Mesenchymal stem cell (in vitro differentiated cells and primary cell): ENCODE results near the gene GPR141.

Experiments used
- DNase-seq: peaks from one replicate; pipeline ENCODE4 v3.0.0-alpha.2; 2013
- H2AFZ ChIP-seq: one replicate; pipeline ENCODE4 v1.6.1; 2013; ENCODE audit warnings: low read depth, mild to moderate bottlenecking, control low read depth, inconsistent platforms, low read length, moderate library complexity
- H2AK5ac ChIP-seq: 2 replicates; pipeline ENCODE4 v1.6.1; 2013; ENCODE audit warnings: low read length, moderate library complexity, mild to moderate bottlenecking, inconsistent platforms; ENCODE audit not compliant: severe bottlenecking
- H2BK120ac ChIP-seq: one replicate; pipeline ENCODE4 v1.6.1; 2013; ENCODE audit warnings: low read depth, mild to moderate bottlenecking, inconsistent platforms, low read length, moderate library complexity
- H2BK12ac ChIP-seq, 2 experiments: one replicate each; pipeline ENCODE4 v1.6.1; 2013; ENCODE audit warnings: inconsistent platforms in 2 of 2, low read length in 2 of 2, mild to moderate bottlenecking in 2 of 2, moderate library complexity in 2 of 2, control low read depth in 1 of 2
- H2BK15ac ChIP-seq: one replicate; pipeline ENCODE4 v1.6.1; 2013; ENCODE audit warnings: mild to moderate bottlenecking, low read depth, inconsistent platforms; ENCODE audit not compliant: poor library complexity, severe bottlenecking
- H2BK5ac ChIP-seq: 2 replicates; pipeline ENCODE4 v1.6.1; 2013; ENCODE audit warnings: low read depth, mild to moderate bottlenecking, low read length, control low read depth, inconsistent platforms; ENCODE audit not compliant: poor library complexity, severe bottlenecking
- H3K14ac ChIP-seq, 2 experiments: one replicate each; pipeline ENCODE4 v1.6.1; 2013; ENCODE audit warnings: inconsistent platforms in 2 of 2, low read length in 2 of 2, control low read depth in 1 of 2, mild to moderate bottlenecking in 1 of 2, moderate library complexity in 1 of 2
- H3K18ac ChIP-seq, 2 experiments: one replicate each; pipeline ENCODE4 v1.6.1; 2013; ENCODE audit warnings: inconsistent platforms in 2 of 2, low read length in 2 of 2, control low read depth in 1 of 2, low read depth in 1 of 2, mild to moderate bottlenecking in 1 of 2
- H3K23ac ChIP-seq, 2 experiments: one replicate each; pipeline ENCODE4 v1.6.1; 2013; ENCODE audit warnings: inconsistent platforms in 2 of 2, low read length in 2 of 2, mild to moderate bottlenecking in 2 of 2, moderate library complexity in 2 of 2, control low read depth in 1 of 2
- H3K27ac ChIP-seq: 2 replicates; pipeline ENCODE4 v1.5.1; 2013; ENCODE audit warnings: mild to moderate bottlenecking, moderate library complexity, low read length, control low read depth, inconsistent platforms; ENCODE audit not compliant: poor library complexity, severe bottlenecking
- H3K27me3 ChIP-seq, 2 experiments: 2 replicates each; pipeline versions ENCODE4 v1.6.1 to v1.7.0; 2013; ENCODE audit warnings: low read length in 2 of 2, mild to moderate bottlenecking in 2 of 2, moderate library complexity in 2 of 2, control low read depth in 1 of 2, inconsistent platforms in 1 of 2; ENCODE audit not compliant: control insufficient read depth in 1 of 2, insufficient read depth in 1 of 2
- H3K36me3 ChIP-seq, 2 experiments: 2 replicates each; pipeline versions ENCODE4 v1.6.1 to v1.7.0; 2013; ENCODE audit warnings: low read length in 2 of 2, control low read depth in 1 of 2, inconsistent platforms in 1 of 2, low read depth in 1 of 2, mild to moderate bottlenecking in 1 of 2; ENCODE audit not compliant: insufficient read depth in 2 of 2, control insufficient read depth in 1 of 2
- H3K4ac ChIP-seq, 2 experiments: one replicate each; pipeline ENCODE4 v1.6.1; 2013; ENCODE audit warnings: inconsistent platforms in 2 of 2, low read length in 2 of 2, mild to moderate bottlenecking in 2 of 2, moderate library complexity in 2 of 2, control low read depth in 1 of 2, low read depth in 1 of 2
- H3K4me1 ChIP-seq: 2 replicates; pipeline ENCODE4 v1.6.1; 2013; ENCODE audit warnings: low read depth, low read length, control low read depth; ENCODE audit not compliant: control insufficient read depth, insufficient read depth
- H3K4me2 ChIP-seq: 2 replicates; pipeline ENCODE4 v1.6.1; 2013; ENCODE audit warnings: low read length, mild to moderate bottlenecking, inconsistent platforms; ENCODE audit not compliant: poor library complexity, severe bottlenecking
- H3K4me3 ChIP-seq, 2 experiments: 2 replicates each; pipeline versions ENCODE4 v1.5.1 to v1.7.0; 2013; ENCODE audit warnings: low read length in 2 of 2, mild to moderate bottlenecking in 2 of 2, control low read depth in 1 of 2, low read depth in 1 of 2; ENCODE audit not compliant: insufficient read depth in 1 of 2
- H3K79me1 ChIP-seq: replicated peaks from 2 replicates; pipeline ENCODE4 v1.6.1; 2013; ENCODE audit warnings: mild to moderate bottlenecking, control low read depth, low read length, inconsistent platforms; ENCODE audit not compliant: poor library complexity, severe bottlenecking
- H3K9ac ChIP-seq: 2 replicates; pipeline ENCODE4 v1.7.0; 2013; ENCODE audit warnings: mild to moderate bottlenecking, low read length, moderate library complexity
- H3K9me3 ChIP-seq: 2 replicates; pipeline ENCODE4 v1.7.0; 2013; ENCODE audit warnings: mild to moderate bottlenecking, low read length; ENCODE audit not compliant: control insufficient read depth
- H4K8ac ChIP-seq: one replicate; pipeline ENCODE4 v1.6.1; 2013; ENCODE audit warnings: inconsistent platforms, mild to moderate bottlenecking, low read length, moderate library complexity
- H4K91ac ChIP-seq: one replicate; pipeline ENCODE4 v1.6.1; 2013; ENCODE audit warnings: mild to moderate bottlenecking, low read length, inconsistent platforms
- WGBS: methylation state at CpG from one replicate; pipeline ENCODE4 v1.1.7; 2013; ENCODE audit warnings: mixed read lengths; 5-methylcytosine and 5-hydroxymethylcytosine counted together

The GPR141 gene

DNA sequence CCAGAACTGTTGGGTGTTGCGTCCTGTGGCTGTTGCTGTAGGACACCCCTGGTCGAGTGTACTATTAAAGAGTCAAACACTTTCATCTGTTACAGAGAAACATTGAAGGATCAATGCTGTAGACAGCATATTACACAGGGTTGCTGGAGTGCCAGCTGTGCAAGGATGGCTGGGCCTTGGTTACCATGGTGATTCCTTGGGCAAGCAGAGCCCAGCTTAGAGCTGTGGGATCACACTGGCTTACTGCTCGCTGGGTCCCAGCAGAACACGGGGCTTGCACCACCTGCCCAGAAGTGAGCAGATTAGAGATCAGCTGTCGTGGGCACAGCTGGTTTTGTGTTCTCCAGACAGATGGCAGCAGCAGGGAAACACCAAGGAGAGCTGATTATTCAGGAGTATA is 76.0 kb downstream of the GPR141 start:
- H2AK5ac ChIP-seq: no peak overlapping the region
- H3K4me2 ChIP-seq: no peak overlapping the region
- no peaks in the 10 kb centered on the region for H3K36me3 ChIP-seq
- no peak overlapping the region for H3K23ac ChIP-seq
- no peak overlapping the region for H3K27ac ChIP-seq
- no peak overlapping the region for H3K18ac ChIP-seq
- H2BK5ac ChIP-seq: no peak overlapping the region
- no peaks in the 10 kb centered on the region for H3K4me1 ChIP-seq
- no peak overlapping the region for H2BK12ac ChIP-seq
- no peak overlapping the region for H3K9ac ChIP-seq
- H2BK120ac ChIP-seq: no peak overlapping the region
- H3K27me3 ChIP-seq: no peaks in the 10 kb centered on the region
- no peak overlapping the region for H4K91ac ChIP-seq
- H4K8ac ChIP-seq: no peak overlapping the region
- no peaks in the 10 kb centered on the region for H3K79me1 ChIP-seq
- no peak overlapping the region for H2AFZ ChIP-seq
- 56% methylated on average over 5 of the region's 5 CpGs for WGBS
- no peak overlapping the region for H3K4me3 ChIP-seq
- no peak overlapping the region for H2BK15ac ChIP-seq
- H3K9me3 ChIP-seq: no peaks in the 10 kb centered on the region
- no peak for DNase-seq
- H3K14ac ChIP-seq: no peak overlapping the region
- H3K4ac ChIP-seq: no peak overlapping the region

DNA sequence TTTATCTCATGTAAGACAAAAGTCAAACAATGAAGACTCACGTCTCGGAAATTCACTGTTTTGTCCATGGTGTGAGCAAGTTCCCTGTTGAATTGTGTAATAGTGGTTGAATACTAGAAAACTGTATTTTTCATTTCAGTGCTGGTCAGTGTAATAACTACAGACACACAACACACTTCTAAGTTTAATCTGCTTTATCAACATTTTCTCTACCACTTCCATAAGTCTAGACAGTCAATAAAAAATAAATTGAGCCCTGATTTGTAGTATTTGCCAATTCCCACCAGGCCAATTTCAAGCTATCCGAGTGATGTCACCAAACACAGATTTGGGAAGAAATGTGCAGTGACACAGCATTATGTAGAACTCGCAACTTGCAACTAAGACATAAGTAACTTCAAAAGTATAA is 81.9 kb downstream of the GPR141 start:
- no peak overlapping the region for H2BK15ac ChIP-seq
- H2BK12ac ChIP-seq: no peak overlapping the region
- 96% methylated on average over 3 of the region's 4 CpGs for WGBS
- no peak overlapping the region for H3K18ac ChIP-seq
- H2BK5ac ChIP-seq: no peak overlapping the region
- no peaks in the 10 kb centered on the region for H3K36me3 ChIP-seq
- H3K23ac ChIP-seq: no peak overlapping the region
- H3K9ac ChIP-seq: no peak overlapping the region
- no peak overlapping the region for H3K4me2 ChIP-seq
- no peak overlapping the region for H2AK5ac ChIP-seq
- no peaks in the 10 kb centered on the region for H3K4me1 ChIP-seq
- no peak overlapping the region for H2AFZ ChIP-seq
- H2BK120ac ChIP-seq: no peak overlapping the region
- H3K79me1 ChIP-seq: no peaks in the 10 kb centered on the region
- H3K4me3 ChIP-seq: no peak overlapping the region
- no peaks in the 10 kb centered on the region for H3K27me3 ChIP-seq
- H3K9me3 ChIP-seq: no peaks in the 10 kb centered on the region
- no peak overlapping the region for H4K8ac ChIP-seq
- no peak overlapping the region for H3K4ac ChIP-seq
- no peak overlapping the region for H3K14ac ChIP-seq
- H3K27ac ChIP-seq: no peak overlapping the region
- no peak overlapping the region for H4K91ac ChIP-seq
- DNase-seq: no peak

DNA sequence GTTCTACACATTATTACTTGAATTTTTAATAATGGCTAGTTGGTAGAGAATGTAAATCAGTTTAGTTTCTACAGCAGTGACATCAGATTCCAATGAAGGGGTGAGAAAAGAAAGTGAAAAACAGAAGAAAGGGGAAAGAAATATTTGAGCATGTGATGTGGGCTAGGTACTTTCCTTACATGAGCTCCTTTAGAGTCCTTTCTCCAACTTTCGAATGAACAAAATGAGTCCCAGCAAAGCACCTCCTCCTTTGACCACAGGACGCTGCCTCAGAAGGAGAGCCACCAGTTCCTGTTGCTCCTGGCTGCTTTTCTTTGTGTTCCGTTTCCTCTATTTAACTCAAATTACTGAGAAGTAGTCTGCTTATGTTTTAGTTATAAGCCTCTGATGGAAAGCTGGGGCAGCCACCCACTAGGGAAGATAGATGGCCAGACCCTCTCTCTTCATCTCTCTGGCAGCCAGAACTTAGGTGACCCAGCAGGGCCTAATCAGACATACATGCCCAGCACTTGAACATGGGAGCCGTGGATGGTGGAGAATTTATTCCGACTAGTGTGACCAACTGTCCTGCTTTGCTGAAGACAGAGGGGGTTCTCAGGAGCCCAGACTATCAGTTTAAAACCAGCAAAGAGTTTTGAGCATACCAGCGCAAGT is 82.4 kb downstream of the GPR141 start:
- Histone ChIP-seq H3K14ac (no peak overlapping the region), H2BK5ac (no peak overlapping the region), H2AFZ (no peak overlapping the region), H3K4me3 (no peak overlapping the region), H2BK15ac (no peak overlapping the region), H2AK5ac (no peak overlapping the region), H3K4ac (no peak overlapping the region), H2BK120ac (no peak overlapping the region), H4K8ac (no peak overlapping the region), H3K27ac (no peak overlapping the region), H3K4me1 (no peaks in the 10 kb centered on the region), H3K27me3 (no peaks in the 10 kb centered on the region), H3K18ac (no peak overlapping the region), H3K9ac (no peak overlapping the region), H3K4me2 (no peak overlapping the region), H3K79me1 (no peaks in the 10 kb centered on the region), H4K91ac (no peak overlapping the region), H3K36me3 (no peaks in the 10 kb centered on the region), H3K23ac (no peak overlapping the region), H2BK12ac (no peak overlapping the region), H3K9me3 (no peaks in the 10 kb centered on the region)
- DNase-seq: no peak
- WGBS: 83% methylated on average over 4 of the region's 6 CpGs

DNA sequence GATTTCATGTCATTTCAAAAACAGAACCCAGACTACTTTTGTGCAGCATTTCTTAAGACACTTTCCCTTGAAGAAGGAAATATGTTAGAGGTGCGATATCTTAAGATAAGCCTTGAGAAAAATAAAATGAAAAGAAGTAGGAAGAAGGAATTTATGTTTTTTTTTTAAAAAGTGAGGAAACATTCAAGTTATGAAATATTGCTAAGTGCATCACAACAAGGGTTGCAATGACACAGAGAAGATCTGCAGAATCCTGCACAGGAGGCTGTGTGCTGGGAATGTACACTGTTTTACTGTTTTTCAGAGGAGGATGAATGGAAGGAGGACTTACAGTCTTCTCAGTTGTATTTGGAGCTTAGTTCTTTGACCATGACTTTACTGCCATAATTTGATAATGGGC is 85.0 kb downstream of the GPR141 start:
- no peak for DNase-seq
- Histone ChIP-seq H3K4me2 (no peak overlapping the region), H3K36me3 (no peaks in the 10 kb centered on the region), H3K18ac (no peak overlapping the region), H4K8ac (no peak overlapping the region), H2BK12ac (no peak overlapping the region), H3K4ac (no peak overlapping the region), H3K79me1 (no peaks in the 10 kb centered on the region), H2AFZ (no peak overlapping the region), H3K4me1 (no peaks in the 10 kb centered on the region), H3K9me3 (no peaks in the 10 kb centered on the region), H2BK15ac (no peak overlapping the region), H3K23ac (no peak overlapping the region), H2AK5ac (no peak overlapping the region), H3K27me3 (no peaks in the 10 kb centered on the region), H3K9ac (no peak overlapping the region), H3K14ac (no peak overlapping the region), H2BK5ac (no peak overlapping the region), H4K91ac (no peak overlapping the region), H3K27ac (no peak overlapping the region), H2BK120ac (no peak overlapping the region), H3K4me3 (no peak overlapping the region)
- WGBS: 90% methylated on average over 1 of the region's 1 CpG
